Subcutaneous abdominal adipose tissue (tissue), 5 donors: ENCODE data around the gene CARS2.
"Not testable (repeated sequence)": the region's sequence is repeated elsewhere in the genome, so short reads cannot be mapped to it uniquely, and the experiment has no call there.

Source experiments
- H3K27ac ChIP-seq: one replicate; pipeline ENCODE4 v1.7.0; 2013; ENCODE audit warnings: low read depth, mild to moderate bottlenecking, inconsistent platforms, low read length, moderate library complexity
- H3K27me3 ChIP-seq, 5 donors: one replicate each; pipeline ENCODE4 v1.7.0; 2013; ENCODE audit warnings: low read length in 5 of 5, inconsistent platforms in 1 of 5; ENCODE audit not compliant: control insufficient read depth in 5 of 5, insufficient read depth in 4 of 5
- H3K36me3 ChIP-seq, 5 donors: one replicate each; pipeline ENCODE4 v1.7.0; 2013; ENCODE audit warnings: low read length in 5 of 5; ENCODE audit not compliant: control insufficient read depth in 5 of 5, insufficient read depth in 5 of 5
- H3K4me1 ChIP-seq, 5 donors: one replicate each; pipeline ENCODE4 v1.7.0; 2013; ENCODE audit warnings: low read length in 5 of 5, mild to moderate bottlenecking in 3 of 5, moderate library complexity in 1 of 5; ENCODE audit not compliant: control insufficient read depth in 5 of 5, insufficient read depth in 5 of 5
- H3K4me3 ChIP-seq, 5 donors: one replicate each; pipeline ENCODE4 v1.7.0; 2013; ENCODE audit warnings: low read length in 5 of 5, low read depth in 1 of 5
- H3K9ac ChIP-seq, 5 donors: one replicate each; pipeline ENCODE4 v1.7.0; 2013; ENCODE audit warnings: low read length in 5 of 5, mild to moderate bottlenecking in 4 of 5, moderate library complexity in 3 of 5
- H3K9me3 ChIP-seq, 5 donors: one replicate each; pipeline ENCODE4 v1.7.0; 2013; ENCODE audit warnings: low read length in 5 of 5; ENCODE audit not compliant: control insufficient read depth in 5 of 5
- donor health status: healthy.
- donor health status: healthy.
- donor health status: healthy.
- donor health status: healthy.
- donor health status: healthy.

The CARS2 gene

DNA sequence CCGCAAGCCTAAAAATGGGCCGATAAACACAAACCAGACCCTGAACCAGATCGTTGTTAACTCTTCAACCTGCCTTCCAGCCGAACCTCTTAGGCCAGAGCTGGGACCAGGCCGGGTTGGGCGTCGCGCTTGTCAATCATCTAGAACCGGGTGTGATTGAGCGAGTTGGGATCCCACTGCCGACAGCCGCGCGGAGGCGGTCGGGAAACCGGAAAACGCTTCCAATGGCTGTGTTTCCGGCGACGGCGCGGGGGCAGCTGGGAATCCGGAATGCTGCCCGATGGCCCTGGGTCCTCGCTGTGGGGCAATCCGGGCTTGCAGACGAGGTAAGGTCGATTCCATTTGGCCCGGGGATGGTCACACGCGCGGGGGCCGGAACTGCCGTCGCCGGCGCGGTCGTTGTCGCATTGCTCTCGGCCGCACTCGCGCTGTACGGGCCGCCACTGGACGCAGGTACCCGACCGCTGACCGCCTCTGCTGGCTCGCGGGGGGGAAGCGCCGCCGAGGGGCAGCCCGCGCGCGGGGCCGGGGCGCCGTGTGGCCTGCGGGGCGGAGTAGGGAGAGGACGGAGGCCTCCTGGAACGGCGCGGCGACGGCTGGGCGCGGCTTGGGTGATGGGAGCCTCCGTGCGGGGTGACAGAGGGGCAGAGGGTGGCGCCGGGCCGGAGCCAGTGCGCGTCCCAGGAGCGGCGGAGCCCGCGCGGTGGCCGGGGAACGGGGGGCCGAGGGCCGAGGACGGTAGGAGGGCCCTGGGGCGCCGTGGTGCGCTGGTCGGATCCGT, 90.4 kb downstream of the CARS2 start, which contains the start of gene NAXD:
Gene NAXD, plus strand, starts transcription at position 224 of the 781 bp plus-strand sequence. Its CDS starts 57 bp downstream, at position 281.
- H3K27me3 ChIP-seq = peaks cover under 1 to 2% (median 1%) of the 10 kb centered on the region in 5 donors
- H3K4me1 ChIP-seq = peaks cover 0 to 25% (median 25%) of the 10 kb centered on the region in 5 donors
- peak within 1 kb of the TSS; percentile 76 to 92 (median 85) for H3K4me3 ChIP-seq

DNA sequence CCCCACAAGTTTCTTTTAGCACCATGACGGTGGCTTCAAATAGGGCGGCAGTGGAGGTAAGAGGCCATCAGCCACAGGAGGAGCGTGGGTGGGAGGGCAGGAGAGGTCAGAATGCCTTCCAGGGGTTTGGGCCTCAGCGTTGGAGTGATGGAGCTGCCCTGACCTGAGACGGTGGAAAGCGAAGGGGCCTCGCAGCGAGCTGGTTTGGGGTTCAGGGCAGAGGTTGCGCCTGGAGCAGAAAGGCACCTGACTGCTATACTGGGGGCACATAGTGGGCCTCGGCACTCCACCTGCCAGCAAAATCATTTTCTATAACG, 91.0 kb downstream of the CARS2 start:
- Histone ChIP-seq H3K9ac (peak overlapping the region in 3 of 5 donors; percentile 87 to 97 (median 90)), H3K4me1 (peaks cover 0 to 25% (median 25%) of the 10 kb centered on the region in 5 donors), H3K4me3 (peak overlapping the region; percentile 76 to 92 (median 85)), H3K27me3 (peaks cover 3 to 7% (median 6%) of the 10 kb centered on the region in 5 donors), H3K27ac (peak overlapping the region; percentile 82), H3K9me3 (no peaks in the 10 kb centered on the region), H3K36me3 (no peaks in the 10 kb centered on the region)

More for the DNA sequence above, 90.4 kb downstream of the CARS2 start, which contains the start of gene NAXD:
- no peaks in the 10 kb centered on the region for H3K36me3 ChIP-seq
- H3K9me3 ChIP-seq = no peaks in the 10 kb centered on the region
- H3K9ac ChIP-seq = peak within 1 kb of the TSS; percentile 38 to 97 (median 87)
- H3K27ac ChIP-seq = peak within 1 kb of the TSS; percentile 82

DNA sequence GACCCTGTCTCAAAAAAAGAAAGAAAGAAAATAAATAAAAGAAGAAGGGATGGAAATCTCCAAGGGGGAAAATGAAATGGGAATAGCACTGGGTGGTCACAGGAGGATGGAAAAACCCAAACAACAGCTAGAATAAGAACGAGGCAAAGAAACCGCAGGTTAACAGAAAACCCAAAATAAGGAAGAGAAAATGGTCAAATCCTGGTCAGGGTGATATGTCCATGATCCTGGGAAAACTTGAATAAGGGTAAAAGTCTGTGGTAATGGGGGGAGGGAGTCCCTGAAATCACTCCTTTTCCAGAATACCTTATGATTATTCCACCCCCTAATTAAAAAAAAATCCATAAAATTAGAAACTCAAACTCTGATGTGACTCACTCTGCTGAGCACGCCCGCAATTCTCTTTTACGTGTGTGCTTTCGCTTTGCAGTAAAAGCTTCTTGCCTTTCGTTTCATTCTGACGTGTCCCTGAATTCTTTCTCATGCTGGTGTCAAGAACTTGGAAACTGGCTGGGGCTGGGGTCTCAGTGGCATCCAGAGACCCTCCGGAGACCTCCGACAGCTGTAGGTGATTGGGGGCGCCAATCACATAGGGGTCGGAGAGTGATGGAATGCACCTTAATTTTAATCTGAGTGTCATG, 94.8 kb downstream of the CARS2 start:
- no peak overlapping the region for H3K9ac ChIP-seq
- no peaks in the 10 kb centered on the region for H3K9me3 ChIP-seq
- no peak overlapping the region for H3K4me3 ChIP-seq
- no peak overlapping the region for H3K27ac ChIP-seq
- H3K27me3 ChIP-seq = peaks cover 3 to 7% (median 6%) of the 10 kb centered on the region in 5 donors
- H3K36me3 ChIP-seq = no peaks in the 10 kb centered on the region
- H3K4me1 ChIP-seq = peaks cover 0 to 7% (median 6%) of the 10 kb centered on the region in 5 donors

DNA sequence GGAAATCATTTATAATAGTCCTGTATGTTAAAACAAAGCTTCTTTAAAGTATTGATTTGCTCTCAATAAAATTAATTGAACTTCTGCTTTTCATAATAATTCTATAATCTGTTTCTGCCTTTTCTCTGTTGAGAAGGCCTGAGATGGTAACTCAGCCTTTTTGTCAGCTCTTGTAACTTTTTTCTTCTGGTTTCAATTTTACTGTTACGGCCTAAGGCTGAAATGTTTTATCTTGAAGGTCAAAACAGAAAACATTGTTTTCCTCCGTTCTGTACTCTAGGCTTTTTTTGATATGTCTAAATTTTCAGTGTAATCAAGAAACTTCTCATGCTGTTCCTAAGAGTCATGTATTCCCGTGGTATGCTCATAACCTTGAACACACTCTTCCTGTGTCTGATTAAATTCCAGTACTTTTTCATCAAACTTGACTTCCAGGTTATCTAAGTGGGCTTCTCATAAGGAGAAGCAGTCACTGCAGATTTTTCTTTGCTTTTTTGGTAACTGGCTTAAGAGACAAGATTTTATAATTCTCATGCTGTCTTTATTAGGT, 98.2 kb downstream of the CARS2 start:
- no peak overlapping the region for H3K27ac ChIP-seq

DNA sequence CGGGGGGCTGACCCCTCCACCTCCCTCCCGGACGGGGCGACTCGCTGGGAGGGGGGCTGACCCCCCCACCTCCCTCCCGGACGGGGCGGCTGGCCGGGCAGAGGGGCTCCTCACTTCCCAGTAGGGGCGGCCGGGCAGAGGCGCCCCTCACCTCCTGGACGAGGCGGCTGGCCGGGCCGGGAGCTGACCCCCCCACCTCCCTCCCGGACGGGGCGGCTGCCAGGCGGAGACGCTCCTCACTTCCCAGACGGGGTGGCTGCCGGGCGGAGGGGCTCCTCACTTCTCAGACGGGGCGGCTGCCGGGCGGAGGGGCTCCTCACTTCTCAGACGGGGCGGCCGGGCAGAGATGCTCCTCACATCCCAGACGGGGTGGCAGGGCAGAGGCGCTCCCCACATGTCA, 99.6 kb downstream of the CARS2 start:
- not testable (repeated sequence) for H3K36me3 ChIP-seq, H3K9me3 ChIP-seq, H3K9ac ChIP-seq, H3K4me1 ChIP-seq, H3K27ac ChIP-seq, H3K27me3 ChIP-seq, H3K4me3 ChIP-seq

More for the DNA sequence above, 98.2 kb downstream of the CARS2 start:
- H3K27me3 ChIP-seq = peaks cover 3 to 7% (median 6%) of the 10 kb centered on the region in 5 donors
- H3K9ac ChIP-seq = no peak overlapping the region
- H3K4me3 ChIP-seq = no peak overlapping the region
- H3K4me1 ChIP-seq = no peaks in the 10 kb centered on the region
- H3K36me3 ChIP-seq = no peaks in the 10 kb centered on the region
- no peaks in the 10 kb centered on the region for H3K9me3 ChIP-seq

DNA sequence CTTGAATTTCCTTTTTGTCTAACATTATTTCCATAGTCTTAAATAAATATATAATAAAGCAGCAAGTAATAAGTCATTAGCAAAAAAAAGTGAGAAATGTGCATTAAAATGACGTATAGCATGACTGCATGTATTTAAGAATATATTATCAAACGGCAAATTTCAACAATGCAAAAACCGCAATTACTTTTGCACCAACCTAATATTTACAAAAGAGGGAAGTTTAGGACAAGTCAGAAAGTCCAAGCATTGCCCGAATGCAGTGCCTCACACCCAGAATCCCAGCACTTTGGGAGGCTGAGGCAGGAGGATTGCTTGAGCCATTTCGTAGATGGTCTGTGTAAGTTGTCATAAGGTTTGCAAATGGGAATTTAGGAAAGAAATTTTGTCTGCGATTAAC, 100.8 kb downstream of the CARS2 start:
- Histone ChIP-seq H3K27ac (no peak overlapping the region), H3K9ac (no peak overlapping the region), H3K4me3 (no peak overlapping the region), H3K4me1 (no peaks in the 10 kb centered on the region), H3K36me3 (no peaks in the 10 kb centered on the region), H3K27me3 (peaks cover 0 to 2% (median under 1%) of the 10 kb centered on the region in 5 donors), H3K9me3 (no peaks in the 10 kb centered on the region)

DNA sequence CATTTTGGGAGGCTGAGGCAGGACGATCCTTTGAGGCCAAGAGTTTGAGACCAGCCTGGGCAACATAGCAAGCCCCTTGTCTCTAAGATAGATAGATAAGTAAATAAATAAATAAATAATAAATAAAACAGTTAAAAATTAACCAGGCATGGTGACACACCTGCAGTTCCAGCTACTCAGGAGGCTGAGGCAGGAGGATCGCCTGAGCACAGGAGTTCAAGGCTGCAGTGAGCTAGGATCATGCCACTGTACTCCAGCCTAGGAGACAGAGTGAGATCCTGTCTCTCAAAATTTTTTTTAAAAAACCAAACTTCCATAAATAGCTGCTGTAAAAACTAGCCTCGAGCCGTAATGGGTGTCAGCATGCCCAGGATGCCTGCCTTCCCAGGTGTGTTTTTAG, 104.9 kb downstream of the CARS2 start:
- H3K4me3 ChIP-seq = no peak overlapping the region
- no peaks in the 10 kb centered on the region for H3K9me3 ChIP-seq
- peaks cover 0 to 3% (median 0%) of the 10 kb centered on the region in 5 donors for H3K4me1 ChIP-seq
- H3K36me3 ChIP-seq = no peaks in the 10 kb centered on the region
- H3K27ac ChIP-seq = no peak overlapping the region
- no peaks in the 10 kb centered on the region for H3K27me3 ChIP-seq
- no peak overlapping the region for H3K9ac ChIP-seq

DNA sequence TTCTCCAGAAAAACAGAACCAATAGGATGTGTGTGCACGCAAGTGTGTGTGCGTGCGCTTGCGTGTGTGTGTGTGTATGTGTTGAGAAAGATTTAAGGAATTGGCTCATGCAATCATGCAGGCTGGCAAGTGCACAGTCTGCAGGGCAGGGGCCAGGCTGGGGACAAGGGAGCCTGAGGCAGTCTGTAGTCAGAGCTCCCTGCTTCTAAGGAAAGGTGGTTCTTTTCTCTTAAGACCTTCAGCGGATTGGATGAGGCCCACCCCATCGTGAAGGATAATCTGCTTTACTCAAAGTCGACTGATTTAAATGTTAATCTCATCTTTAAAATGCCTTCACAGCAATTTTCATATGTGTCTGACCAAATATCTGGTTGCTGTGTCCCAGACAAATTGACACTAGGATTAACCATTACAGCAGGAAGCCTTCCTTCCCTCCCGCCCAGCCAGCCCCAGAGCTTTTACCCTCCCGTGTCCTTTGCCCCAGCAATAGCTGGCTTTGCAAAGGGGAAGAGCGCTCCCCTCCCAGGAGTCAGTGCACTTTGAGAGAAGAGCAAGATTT, 105.6 kb downstream of the CARS2 start:
- Histone ChIP-seq H3K4me3 (no peak overlapping the region), H3K27ac (no peak overlapping the region), H3K9ac (no peak overlapping the region), H3K36me3 (no peaks in the 10 kb centered on the region), H3K9me3 (no peaks in the 10 kb centered on the region), H3K27me3 (no peaks in the 10 kb centered on the region), H3K4me1 (peaks cover 0 to 3% (median 0%) of the 10 kb centered on the region in 5 donors)

DNA sequence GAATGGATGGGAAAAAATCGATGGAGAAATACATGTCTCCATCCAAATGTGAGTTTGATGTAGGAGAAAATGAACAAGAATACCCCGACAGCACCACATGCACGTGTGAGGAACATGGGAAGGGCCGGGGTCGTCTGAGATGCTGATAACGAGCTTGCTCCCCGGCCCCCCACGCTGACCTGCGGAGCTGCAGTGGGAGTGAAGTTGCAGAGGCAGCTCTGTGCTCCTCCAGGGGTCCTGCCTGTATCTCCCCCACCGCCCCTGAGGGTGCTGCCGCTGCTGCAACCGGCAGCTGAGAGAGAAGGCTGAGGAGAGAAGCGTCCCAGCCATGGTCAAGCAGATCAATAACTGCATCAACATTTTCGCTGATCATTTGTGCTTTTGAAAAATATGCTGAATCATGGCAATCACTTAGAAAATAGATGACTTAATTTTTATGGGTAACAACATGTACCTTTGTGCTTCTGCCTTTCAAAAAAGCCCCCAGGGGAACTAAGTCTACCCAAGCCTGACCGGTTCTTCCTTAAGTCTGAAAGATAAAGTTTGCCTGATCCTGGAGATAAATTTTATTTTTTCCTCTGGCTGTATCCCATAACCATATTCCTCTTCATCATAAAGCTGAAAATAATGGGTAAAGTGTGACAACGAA, 108.8 kb downstream of the CARS2 start:
- Histone ChIP-seq H3K4me1 (peaks cover 0 to 3% (median 0%) of the 10 kb centered on the region in 5 donors), H3K4me3 (no peak overlapping the region), H3K27ac (no peak overlapping the region), H3K9me3 (no peaks in the 10 kb centered on the region), H3K9ac (no peak overlapping the region), H3K27me3 (no peaks in the 10 kb centered on the region), H3K36me3 (no peaks in the 10 kb centered on the region)
